ENCODE results near the gene PTPRR. TPM values are rescaled to one million over a fixed set of nuclear protein-coding genes. Genes with fewer than 3 reads are reported as not detected.
A peak's percentile ranks its signal among the peaks of the same experiment; 100 is the strongest.
"Not testable (repeated sequence)": the region's sequence is repeated elsewhere in the genome, so short reads cannot be mapped to it uniquely, and the experiment has no call there.

PTPRR gene
- total RNA-seq, 1 donor from 2014 or later = 7.7 TPM

GRCh38 chr12:70840656-70841350, 79.7 kb downstream of the PTPRR start:
- DNase-seq (ENCODE audit: low spot score) = no peak

- DNase-seq (ENCODE audit: low spot score) = no peak
These were observed 81.0 kb downstream of the PTPRR start for GRCh38 chr12:70839544-70839943.

GRCh38 chr12:70838127-70838526, 82.4 kb downstream of the PTPRR start:
- DNase-seq (ENCODE audit: low spot score) = no peak

GRCh38 chr12:70837026-70837425, 83.5 kb downstream of the PTPRR start:
- no peak for DNase-seq (ENCODE audit: low spot score)

- DNase-seq (ENCODE audit: low spot score) = no peak
These were observed 84.6 kb downstream of the PTPRR start for GRCh38 chr12:70835948-70836347.

- DNase-seq (ENCODE audit: low spot score) = no peak
These were observed 89.0 kb downstream of the PTPRR start for GRCh38 chr12:70831543-70831942.

- DNase-seq (ENCODE audit: low spot score) = no peak
These were observed 90.1 kb downstream of the PTPRR start for GRCh38 chr12:70830221-70831061.

- no peak for DNase-seq (ENCODE audit: low spot score)
These were observed 91.5 kb downstream of the PTPRR start for GRCh38 chr12:70829070-70829469.

GRCh38 chr12:70828351-70828750, 92.2 kb downstream of the PTPRR start:
- DNase-seq (ENCODE audit: low spot score) = no peak

- no peak for DNase-seq (ENCODE audit: low spot score)
These were observed 94.4 kb downstream of the PTPRR start for GRCh38 chr12:70826156-70826555.

GRCh38 chr12:70824511-70824910, 96.0 kb downstream of the PTPRR start:
- DNase-seq (ENCODE audit: low spot score) = no peak

GRCh38 chr12:70823182-70823976, 97.2 kb downstream of the PTPRR start:
- no peak for DNase-seq (ENCODE audit: low spot score)

- DNase-seq (ENCODE audit: low spot score) = no peak
These were observed 98.1 kb downstream of the PTPRR start for GRCh38 chr12:70822412-70822811.

GRCh38 chr12:70815971-70816391, 104.6 kb downstream of the PTPRR start:
- DNase-seq (ENCODE audit: low spot score) = no peak

- no peak for DNase-seq (ENCODE audit: low spot score)
These were observed 105.5 kb downstream of the PTPRR start for GRCh38 chr12:70815056-70815455.

- no peak for DNase-seq (ENCODE audit: low spot score)
These were observed 107.0 kb downstream of the PTPRR start for GRCh38 chr12:70813559-70813958.

GRCh38 chr12:70812136-70812535, 108.4 kb downstream of the PTPRR start:
- peak; percentile 76 for DNase-seq (ENCODE audit: low spot score)

- DNase-seq (ENCODE audit: low spot score) = no peak
These were observed 110.7 kb downstream of the PTPRR start for GRCh38 chr12:70809887-70810286.

GRCh38 chr12:70807993-70808392, 112.5 kb downstream of the PTPRR start:
- DNase-seq (ENCODE audit: low spot score) = not testable (repeated sequence)

- no peak for DNase-seq (ENCODE audit: low spot score)
These were observed 113.7 kb downstream of the PTPRR start for GRCh38 chr12:70806827-70807226.

GRCh38 chr12:70806043-70806442, 114.5 kb downstream of the PTPRR start:
- DNase-seq (ENCODE audit: low spot score) = no peak
